Thoracic aorta (tissue), 2 donors: ENCODE measurements around the gene CRISPLD2. TPM values are rescaled to one million over a fixed set of nuclear protein-coding genes. Genes with fewer than 3 reads are reported as not detected.

Source experiments
- ATAC-seq: fragments of 150-250 bp; one replicate; pipeline ENCODE4 v1.8.0; 2017; ENCODE audit warnings: low read depth; ENCODE audit not compliant: insufficient number of reproducible peaks, low FRiP score
- DNase-seq: peaks from one replicate; pipeline ENCODE4 v3.0.0-alpha.2; 2020; ENCODE audit warnings: low spot score
- H3K27ac ChIP-seq, 2 donors: fragments of 200-600 bp; sonication (generic); 1 replicate in 1 of 2; 2 replicates in 1 of 2; pipeline ENCODE4 v1.5.1; 2016; ENCODE audit warnings: mild to moderate bottlenecking in 2 of 2, moderate library complexity in 2 of 2
- H3K27me3 ChIP-seq: fragments of 200-600 bp; sonication (generic); replicated peaks from 2 replicates; pipeline ENCODE4 v1.6.0; 2016; ENCODE audit warnings: mild to moderate bottlenecking; ENCODE audit not compliant: insufficient read depth
- H3K36me3 ChIP-seq: fragments of 200-600 bp; sonication (generic); one replicate; pipeline ENCODE4 v1.5.1; 2016
- H3K4me1 ChIP-seq, 2 donors: fragments of 200-600 bp; sonication (generic); 1 replicate in 1 of 2; 2 replicates in 1 of 2; pipeline versions ENCODE4 v1.5.1 to v1.6.0; 2016; ENCODE audit warnings: low read depth in 2 of 2, mild to moderate bottlenecking in 1 of 2; ENCODE audit not compliant: control insufficient read depth in 1 of 2
- H3K4me3 ChIP-seq: fragments of 200-600 bp; sonication (generic); 2 replicates; pipeline ENCODE4 v1.5.1; 2016; ENCODE audit warnings: mild to moderate bottlenecking
- H3K9me3 ChIP-seq: fragments of 200-600 bp; sonication (generic); 2 replicates; pipeline ENCODE4 v1.5.1; 2016
- CTCF ChIP-seq: fragments of 200-600 bp; sonication (generic); IDR thresholded peaks from one replicate; pipeline ENCODE4 v1.5.1; 2019; ENCODE audit warnings: antibody characterized with exemption
- total RNA-seq, 2 donors: library from RNA; depleted of rRNA; stranded (reverse); fragments of >200 nt; gene quantifications; one replicate each; pipeline versions ENCODE4 v1.1.0 to v1.2.3, GENCODE V29; 2016

CRISPLD2 gene
- total RNA-seq, 2 donors from 2014 or later: 116 to 390 TPM

- no peaks in the 10 kb centered on the region for H3K9me3 ChIP-seq
- H3K27ac ChIP-seq: no peak overlapping the region
- H3K27me3 ChIP-seq: no peaks in the 10 kb centered on the region
- H3K4me1 ChIP-seq: no peaks in the 10 kb centered on the region
- H3K36me3 ChIP-seq: no peaks in the 10 kb centered on the region
- DNase-seq (no peak), ATAC-seq (no peak)
- no peak overlapping the region for H3K4me3 ChIP-seq
- no peak for TF ChIP-seq CTCF
Observed at GRCh38 chr16:84807776-84808175, 12.0 kb upstream of the CRISPLD2 start.

DNA sequence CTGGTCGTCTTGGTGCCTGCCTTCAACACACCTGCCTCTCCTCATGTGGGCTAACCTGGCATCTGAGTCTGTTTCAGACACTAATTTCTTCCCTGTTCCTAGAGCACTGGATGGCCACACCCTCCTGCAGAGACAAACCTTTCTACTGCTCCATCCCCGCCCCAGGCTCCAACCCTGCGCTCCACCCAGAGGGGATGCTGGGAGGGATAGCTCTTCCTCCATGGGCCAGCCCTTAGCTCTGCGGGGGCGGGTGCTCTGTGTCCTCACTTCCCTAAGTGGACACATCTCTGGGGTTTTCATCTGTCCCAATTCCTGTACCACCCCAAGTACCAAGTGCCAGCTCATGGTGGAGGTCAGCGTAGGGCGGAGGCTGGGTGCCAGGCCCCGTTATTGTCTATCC lies 11.0 kb upstream of the CRISPLD2 start:
- Histone ChIP-seq H3K4me3 (no peak overlapping the region), H3K36me3 (no peaks in the 10 kb centered on the region), H3K9me3 (no peaks in the 10 kb centered on the region), H3K4me1 (no peaks in the 10 kb centered on the region), H3K27ac (no peak overlapping the region), H3K27me3 (no peaks in the 10 kb centered on the region)
- ATAC-seq: no peak
- TF ChIP-seq CTCF: no peak
- no peak for DNase-seq

DNA sequence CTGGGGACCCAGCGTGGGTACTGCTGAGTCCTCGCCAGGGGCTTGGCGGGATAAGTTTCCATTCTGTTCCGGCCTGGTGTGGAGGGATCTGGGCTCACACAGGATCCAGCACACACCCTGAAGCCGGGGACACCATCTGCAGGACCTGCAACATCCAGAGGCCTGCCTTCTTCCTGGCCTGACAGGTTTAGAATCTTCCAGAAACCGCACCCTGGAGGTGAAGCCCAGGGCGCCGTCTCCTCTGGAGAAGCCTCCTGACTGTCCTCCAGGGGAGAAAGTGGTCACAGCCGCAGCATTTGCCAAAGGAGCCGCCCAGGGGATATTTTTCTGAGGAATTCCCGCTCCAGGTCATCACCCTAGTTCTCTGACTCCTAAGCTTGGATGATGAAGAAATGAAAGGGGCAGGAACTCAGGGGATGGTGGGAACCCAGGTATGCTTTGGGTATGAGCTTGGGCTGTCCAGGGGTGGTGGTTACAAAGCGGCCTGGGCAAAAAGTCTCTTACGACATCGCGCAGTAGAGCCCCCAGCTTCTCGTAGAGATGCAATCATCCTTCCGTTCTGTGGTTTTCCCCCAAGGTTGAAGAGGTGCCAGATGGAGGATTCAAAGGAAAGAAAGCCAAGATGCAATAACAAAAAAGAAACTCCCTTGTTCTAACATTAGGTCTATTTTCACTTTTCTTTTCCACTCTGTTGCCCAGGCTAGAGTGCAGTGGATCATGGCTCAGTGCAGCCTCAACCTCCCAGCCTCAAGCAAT lies 9.1 kb upstream of the CRISPLD2 start:
- Histone ChIP-seq H3K27me3 (no peaks in the 10 kb centered on the region), H3K27ac (no peak overlapping the region), H3K4me3 (no peak overlapping the region), H3K4me1 (no peaks in the 10 kb centered on the region), H3K36me3 (no peaks in the 10 kb centered on the region), H3K9me3 (no peaks in the 10 kb centered on the region)
- no peak for TF ChIP-seq CTCF
- ATAC-seq: no peak
- no peak for DNase-seq

- H3K27me3 ChIP-seq: no peaks in the 10 kb centered on the region
- no peak for TF ChIP-seq CTCF
- ATAC-seq (no peak), DNase-seq (no peak)
- no peaks in the 10 kb centered on the region for H3K9me3 ChIP-seq
- no peaks in the 10 kb centered on the region for H3K36me3 ChIP-seq
- H3K27ac ChIP-seq: no peak overlapping the region
- no peaks in the 10 kb centered on the region for H3K4me1 ChIP-seq
- no peak overlapping the region for H3K4me3 ChIP-seq
Observed at GRCh38 chr16:84811529-84811928, 8.3 kb upstream of the CRISPLD2 start.

DNA sequence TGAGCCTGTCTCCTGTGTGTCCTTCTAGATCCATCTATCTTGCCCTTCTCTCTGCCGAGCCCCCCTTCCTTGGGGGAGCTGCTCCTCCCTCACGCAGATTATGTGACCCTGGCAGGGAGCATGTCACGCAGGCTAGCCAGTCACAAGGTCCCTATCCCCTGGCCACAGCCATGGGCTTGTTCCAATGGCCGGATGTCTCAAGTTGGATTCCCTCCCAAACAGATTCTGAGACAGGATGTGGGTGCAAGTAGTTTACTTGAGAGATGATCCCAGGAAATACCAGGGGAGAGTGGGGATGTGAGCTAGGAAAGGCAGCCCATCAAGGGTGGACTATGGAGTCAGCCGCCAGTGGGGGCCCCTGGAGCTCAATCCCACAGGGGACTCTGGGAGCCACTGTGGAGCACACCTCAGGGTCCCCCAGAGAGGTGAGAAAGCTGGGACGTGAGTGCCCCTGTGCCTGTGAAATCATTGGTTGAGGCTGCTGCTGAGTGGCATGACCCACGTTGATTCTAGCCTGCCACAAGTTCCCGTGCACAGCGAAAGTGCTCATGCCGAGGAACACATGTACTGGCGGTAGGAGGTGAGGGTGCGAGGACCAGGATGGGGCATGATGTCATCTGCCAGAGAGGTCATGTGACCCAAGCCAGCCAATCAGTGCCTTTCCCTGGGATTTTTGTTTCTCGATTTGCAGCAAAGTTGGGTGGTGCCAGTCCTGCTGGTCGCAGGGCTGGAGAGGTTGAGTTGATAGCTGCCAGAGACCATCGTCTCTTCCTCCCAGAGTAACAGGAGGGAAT lies 6.4 kb upstream of the CRISPLD2 start:
- Histone ChIP-seq H3K4me1 (no peaks in the 10 kb centered on the region), H3K27ac (no peak overlapping the region), H3K4me3 (no peak overlapping the region), H3K36me3 (no peaks in the 10 kb centered on the region), H3K9me3 (no peaks in the 10 kb centered on the region), H3K27me3 (no peaks in the 10 kb centered on the region)
- ATAC-seq: no peak
- no peak for TF ChIP-seq CTCF
- no peak for DNase-seq
